WTC11 (cell line): Measurements from ENCODE around the gene MYL7. TPM values are rescaled to one million over a fixed set of nuclear protein-coding genes. Genes with fewer than 3 reads are reported as not detected.

Experiments used
- ATAC-seq: fragments of 200-7000 bp; cut with Tn5 transposase; 2 replicates; pipeline ENCODE4 v1.10.0; 2021; ENCODE audit warnings: mild to moderate bottlenecking, moderate library complexity
- CTCF ChIA-PET: fragments of 300-600 bp; sonication (Branson Sonifier 250); formaldehyde crosslinking; loops from one replicate; lab custom pipeline; 2021; ENCODE audit warnings: antibody characterized with exemption; lab: Charles Lee
- POLR2A ChIA-PET: fragments of 350-600 bp; sonication (Branson Sonifier 250); formaldehyde crosslinking; loops from one replicate; lab custom pipeline; 2021; ENCODE audit warnings: antibody characterized with exemption; lab: Charles Lee
- DNase-seq: peaks from one replicate; pipeline ENCODE4 v3.0.0; 2021; ENCODE audit warnings: low spot score
- H3K27ac Mint-ChIP-seq: 2 replicates; pipeline ENCODE4 v1.8.0; 2021; ENCODE audit warnings: mixed read lengths
- H3K27me3 Mint-ChIP-seq: 2 replicates; pipeline ENCODE4 v1.8.0; 2021; ENCODE audit warnings: low read depth, mild to moderate bottlenecking, moderate library complexity, mixed read lengths
- H3K36me3 Mint-ChIP-seq: 2 replicates; pipeline ENCODE4 v1.8.0; 2021; ENCODE audit warnings: mixed read lengths
- H3K4me1 Mint-ChIP-seq: 2 replicates; pipeline ENCODE4 v1.8.0; 2022; ENCODE audit warnings: mixed read lengths
- H3K4me3 Mint-ChIP-seq: 2 replicates; pipeline ENCODE4 v1.8.0; 2021; ENCODE audit warnings: mild to moderate bottlenecking, moderate library complexity, mixed read lengths
- H3K9me3 Mint-ChIP-seq: 2 replicates; pipeline ENCODE4 v1.8.0; 2021; ENCODE audit warnings: mixed read lengths
- ATF1 ChIP-seq: sonication (generic); formaldehyde crosslinking; IDR thresholded peaks from 2 replicates; pipeline ENCODE4 v1.8.1; 2023; ENCODE audit warnings: mild to moderate bottlenecking, moderate library complexity, missing genetic modification reagents
- FOXJ3 ChIP-seq: sonication (generic); formaldehyde crosslinking; IDR thresholded peaks from 2 replicates; pipeline ENCODE4 v1.9.0; 2021; ENCODE audit warnings: missing genetic modification reagents, mild to moderate bottlenecking, borderline replicate concordance
- GABPB1 ChIP-seq: sonication (generic); formaldehyde crosslinking; IDR thresholded peaks from 2 replicates; pipeline ENCODE4 v1.8.1; 2023; ENCODE audit warnings: mild to moderate bottlenecking, missing genetic modification reagents
- GRHL2 ChIP-seq: fragments of 250-450 bp; sonication (Bioruptor Pico); IDR thresholded peaks from 2 replicates; pipeline ENCODE4 v1.8.0; 2022; ENCODE audit warnings: mild to moderate bottlenecking, moderate library complexity; ENCODE audit not compliant: insufficient replicate concordance, severe bottlenecking
- IRF2 ChIP-seq: sonication (generic); formaldehyde crosslinking; IDR thresholded peaks from 2 replicates; pipeline ENCODE4 v1.8.0; 2022; ENCODE audit warnings: low read depth, missing genetic modification reagents, borderline replicate concordance
- RELA ChIP-seq: sonication (generic); formaldehyde crosslinking; IDR thresholded peaks from 2 replicates; pipeline ENCODE4 v1.8.1; 2022; ENCODE audit warnings: missing genetic modification reagents, mild to moderate bottlenecking, borderline replicate concordance
- RORB ChIP-seq: fragments of 250-450 bp; sonication (Bioruptor Pico); IDR thresholded peaks from 2 replicates; pipeline ENCODE4 v1.9.0; 2021; ENCODE audit warnings: mild to moderate bottlenecking
- SMAD3 ChIP-seq: sonication (generic); formaldehyde crosslinking; IDR thresholded peaks from 2 replicates; pipeline ENCODE4 v1.8.0; 2022; ENCODE audit warnings: missing genetic modification reagents, mild to moderate bottlenecking, borderline replicate concordance
- TEAD1 ChIP-seq: sonication (generic); formaldehyde crosslinking; IDR thresholded peaks from 2 replicates; pipeline ENCODE4 v1.8.0; 2022; ENCODE audit warnings: mild to moderate bottlenecking, missing genetic modification reagents
- total RNA-seq: library from RNA; stranded (reverse); gene quantifications from 3 replicates; pipeline ENCODE4 v1.2.3, GENCODE V29; 2021
- TF ChIP-seq, protein P1 (sequence below): sonication (generic); formaldehyde crosslinking; IDR thresholded peaks from 2 replicates; pipeline ENCODE4 v1.8.1; 2022; ENCODE audit warnings: missing genetic modification reagents, borderline replicate concordance
- TF ChIP-seq, protein P2 (sequence below): fragments of 200-600 bp; IDR thresholded peaks from 2 replicates; pipeline ENCODE4 v1.8.0; 2022; ENCODE audit warnings: antibody characterized with exemption
- TF ChIP-seq, protein P3 (sequence below): sonication (generic); formaldehyde crosslinking; IDR thresholded peaks from 2 replicates; pipeline ENCODE4 v1.8.1; 2023; ENCODE audit warnings: mild to moderate bottlenecking, missing genetic modification reagents, moderate library complexity
- TF ChIP-seq, protein P4 (sequence below): sonication (generic); formaldehyde crosslinking; IDR thresholded peaks from 2 replicates; pipeline ENCODE4 v1.8.0; 2022; ENCODE audit warnings: mild to moderate bottlenecking, missing genetic modification reagents
- TF ChIP-seq, protein P5 (sequence below): sonication (generic); formaldehyde crosslinking; IDR thresholded peaks from 2 replicates; pipeline ENCODE4 v1.8.1; 2023; ENCODE audit warnings: mild to moderate bottlenecking, missing genetic modification reagents, moderate library complexity
- TF ChIP-seq, protein P6 (sequence below): sonication (generic); formaldehyde crosslinking; IDR thresholded peaks from 2 replicates; pipeline ENCODE4 v1.8.1; 2022; ENCODE audit warnings: low read depth, missing genetic modification reagents, borderline replicate concordance
- TF ChIP-seq, protein P7 (sequence below): fragments of 250-450 bp; sonication (Bioruptor Pico); IDR thresholded peaks from 2 replicates; pipeline ENCODE4 v1.8.0; 2021; ENCODE audit warnings: mild to moderate bottlenecking

MYL7 gene
- total RNA-seq, 1 experiment from 2014 or later, result 0.90 TPM

DNA sequence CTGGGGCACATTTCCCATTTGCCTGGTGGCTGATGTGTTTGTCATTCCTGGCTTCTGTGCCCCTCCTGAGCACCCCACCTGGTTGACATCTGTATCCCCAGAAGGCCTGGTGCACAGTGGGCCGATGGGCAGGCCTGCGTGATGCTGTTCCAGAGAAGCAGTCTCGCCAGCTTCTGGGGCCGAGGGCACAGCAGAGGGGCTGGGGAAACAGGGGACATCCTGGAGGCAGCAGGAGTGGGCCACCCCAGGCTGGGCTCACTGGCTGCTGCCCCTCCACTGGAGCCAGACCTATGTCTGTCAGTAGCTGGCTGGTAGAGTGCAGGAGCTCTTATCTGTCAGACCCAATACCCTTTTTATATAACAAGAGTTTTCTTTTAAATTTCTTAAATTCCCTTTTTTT, 896 bp upstream of the MYL7 start:
- no peak overlapping the region for H3K4me3 Mint-ChIP-seq
- DNase-seq (no peak), ATAC-seq (no peak)
- no peaks in the 10 kb centered on the region for H3K9me3 Mint-ChIP-seq
- TF ChIP-seq SMAD3, result no peak
- TF ChIP-seq FOXJ3 (CRISPR knock-in tag), result no peak
- TF ChIP-seq, protein P1, sequence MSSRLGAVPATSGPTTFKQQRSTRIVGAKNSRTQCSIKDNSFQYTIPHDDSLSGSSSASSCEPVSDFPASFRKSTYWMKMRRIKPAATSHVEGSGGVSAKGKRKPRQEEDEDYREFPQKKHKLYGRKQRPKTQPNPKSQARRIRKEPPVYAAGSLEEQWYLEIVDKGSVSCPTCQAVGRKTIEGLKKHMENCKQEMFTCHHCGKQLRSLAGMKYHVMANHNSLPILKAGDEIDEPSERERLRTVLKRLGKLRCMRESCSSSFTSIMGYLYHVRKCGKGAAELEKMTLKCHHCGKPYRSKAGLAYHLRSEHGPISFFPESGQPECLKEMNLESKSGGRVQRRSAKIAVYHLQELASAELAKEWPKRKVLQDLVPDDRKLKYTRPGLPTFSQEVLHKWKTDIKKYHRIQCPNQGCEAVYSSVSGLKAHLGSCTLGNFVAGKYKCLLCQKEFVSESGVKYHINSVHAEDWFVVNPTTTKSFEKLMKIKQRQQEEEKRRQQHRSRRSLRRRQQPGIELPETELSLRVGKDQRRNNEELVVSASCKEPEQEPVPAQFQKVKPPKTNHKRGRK (CRISPR knock-in tag), result no peak
- CTCF ChIA-PET, result interaction anchor here (0.6 to 0.9 kb wide), 3 partner anchors 44 to 393 kb away, joined by 3 to 4 read pairs (median 3); no protein-coding TSS in a partner anchor
- H3K27ac Mint-ChIP-seq, result no peak overlapping the region
- POLR2A ChIA-PET, result no interaction called here
- no peaks in the 10 kb centered on the region for H3K36me3 Mint-ChIP-seq
- H3K27me3 Mint-ChIP-seq, result peaks cover 38% of the 10 kb centered on the region
- peaks cover 15% of the 10 kb centered on the region for H3K4me1 Mint-ChIP-seq

DNA sequence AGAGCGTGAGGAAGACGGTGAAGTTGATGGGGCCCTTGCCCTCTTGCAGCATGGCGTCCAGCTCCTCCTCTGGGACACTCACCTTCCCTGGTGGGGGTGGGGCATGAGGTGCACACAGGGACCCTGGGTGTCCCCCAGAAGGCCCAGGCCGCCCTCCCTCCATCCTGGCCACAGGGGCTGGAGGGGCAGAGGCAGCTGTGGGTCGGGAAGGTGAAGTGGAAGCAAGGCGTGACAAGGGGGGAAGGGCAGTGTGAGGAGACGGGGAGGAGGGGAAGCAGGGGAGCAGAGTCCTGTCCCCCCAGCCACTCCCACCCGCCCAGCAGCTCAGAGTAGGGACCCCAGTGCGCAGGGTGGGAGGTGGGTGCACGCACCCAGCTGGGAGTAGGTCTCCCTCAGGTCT, 791 bp downstream of the MYL7 start:
- POLR2A ChIA-PET, result no interaction called here
- ATAC-seq, result no peak
- no peak overlapping the region for H3K27ac Mint-ChIP-seq
- no peaks in the 10 kb centered on the region for H3K36me3 Mint-ChIP-seq
- TF ChIP-seq, protein P2, sequence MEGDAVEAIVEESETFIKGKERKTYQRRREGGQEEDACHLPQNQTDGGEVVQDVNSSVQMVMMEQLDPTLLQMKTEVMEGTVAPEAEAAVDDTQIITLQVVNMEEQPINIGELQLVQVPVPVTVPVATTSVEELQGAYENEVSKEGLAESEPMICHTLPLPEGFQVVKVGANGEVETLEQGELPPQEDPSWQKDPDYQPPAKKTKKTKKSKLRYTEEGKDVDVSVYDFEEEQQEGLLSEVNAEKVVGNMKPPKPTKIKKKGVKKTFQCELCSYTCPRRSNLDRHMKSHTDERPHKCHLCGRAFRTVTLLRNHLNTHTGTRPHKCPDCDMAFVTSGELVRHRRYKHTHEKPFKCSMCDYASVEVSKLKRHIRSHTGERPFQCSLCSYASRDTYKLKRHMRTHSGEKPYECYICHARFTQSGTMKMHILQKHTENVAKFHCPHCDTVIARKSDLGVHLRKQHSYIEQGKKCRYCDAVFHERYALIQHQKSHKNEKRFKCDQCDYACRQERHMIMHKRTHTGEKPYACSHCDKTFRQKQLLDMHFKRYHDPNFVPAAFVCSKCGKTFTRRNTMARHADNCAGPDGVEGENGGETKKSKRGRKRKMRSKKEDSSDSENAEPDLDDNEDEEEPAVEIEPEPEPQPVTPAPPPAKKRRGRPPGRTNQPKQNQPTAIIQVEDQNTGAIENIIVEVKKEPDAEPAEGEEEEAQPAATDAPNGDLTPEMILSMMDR, result no peak
- no peak for TF ChIP-seq IRF2 (CRISPR knock-in tag)
- no peak for TF ChIP-seq TEAD1 (CRISPR knock-in tag)
- TF ChIP-seq, protein P3, sequence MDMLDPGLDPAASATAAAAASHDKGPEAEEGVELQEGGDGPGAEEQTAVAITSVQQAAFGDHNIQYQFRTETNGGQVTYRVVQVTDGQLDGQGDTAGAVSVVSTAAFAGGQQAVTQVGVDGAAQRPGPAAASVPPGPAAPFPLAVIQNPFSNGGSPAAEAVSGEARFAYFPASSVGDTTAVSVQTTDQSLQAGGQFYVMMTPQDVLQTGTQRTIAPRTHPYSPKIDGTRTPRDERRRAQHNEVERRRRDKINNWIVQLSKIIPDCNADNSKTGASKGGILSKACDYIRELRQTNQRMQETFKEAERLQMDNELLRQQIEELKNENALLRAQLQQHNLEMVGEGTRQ (CRISPR knock-in tag), result no peak
- TF ChIP-seq ATF1 (CRISPR knock-in tag), result no peak
- no peak for TF ChIP-seq SMAD3
- TF ChIP-seq, protein P4, sequence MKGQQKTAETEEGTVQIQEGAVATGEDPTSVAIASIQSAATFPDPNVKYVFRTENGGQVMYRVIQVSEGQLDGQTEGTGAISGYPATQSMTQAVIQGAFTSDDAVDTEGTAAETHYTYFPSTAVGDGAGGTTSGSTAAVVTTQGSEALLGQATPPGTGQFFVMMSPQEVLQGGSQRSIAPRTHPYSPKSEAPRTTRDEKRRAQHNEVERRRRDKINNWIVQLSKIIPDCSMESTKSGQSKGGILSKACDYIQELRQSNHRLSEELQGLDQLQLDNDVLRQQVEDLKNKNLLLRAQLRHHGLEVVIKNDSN (CRISPR knock-in tag), result no peak
- TF ChIP-seq, protein P5, sequence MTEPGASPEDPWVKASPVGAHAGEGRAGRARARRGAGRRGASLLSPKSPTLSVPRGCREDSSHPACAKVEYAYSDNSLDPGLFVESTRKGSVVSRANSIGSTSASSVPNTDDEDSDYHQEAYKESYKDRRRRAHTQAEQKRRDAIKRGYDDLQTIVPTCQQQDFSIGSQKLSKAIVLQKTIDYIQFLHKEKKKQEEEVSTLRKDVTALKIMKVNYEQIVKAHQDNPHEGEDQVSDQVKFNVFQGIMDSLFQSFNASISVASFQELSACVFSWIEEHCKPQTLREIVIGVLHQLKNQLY (CRISPR knock-in tag), result no peak
- TF ChIP-seq RELA (CRISPR knock-in tag), result no peak
- no peak for TF ChIP-seq GRHL2 (CRISPR knock-in tag)
- TF ChIP-seq RORB (CRISPR knock-in tag), result no peak
- no peak for TF ChIP-seq GABPB1 (CRISPR knock-in tag)
- TF ChIP-seq, protein P6, sequence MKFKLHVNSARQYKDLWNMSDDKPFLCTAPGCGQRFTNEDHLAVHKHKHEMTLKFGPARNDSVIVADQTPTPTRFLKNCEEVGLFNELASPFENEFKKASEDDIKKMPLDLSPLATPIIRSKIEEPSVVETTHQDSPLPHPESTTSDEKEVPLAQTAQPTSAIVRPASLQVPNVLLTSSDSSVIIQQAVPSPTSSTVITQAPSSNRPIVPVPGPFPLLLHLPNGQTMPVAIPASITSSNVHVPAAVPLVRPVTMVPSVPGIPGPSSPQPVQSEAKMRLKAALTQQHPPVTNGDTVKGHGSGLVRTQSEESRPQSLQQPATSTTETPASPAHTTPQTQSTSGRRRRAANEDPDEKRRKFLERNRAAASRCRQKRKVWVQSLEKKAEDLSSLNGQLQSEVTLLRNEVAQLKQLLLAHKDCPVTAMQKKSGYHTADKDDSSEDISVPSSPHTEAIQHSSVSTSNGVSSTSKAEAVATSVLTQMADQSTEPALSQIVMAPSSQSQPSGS, result no peak
- TF ChIP-seq, protein P7, sequence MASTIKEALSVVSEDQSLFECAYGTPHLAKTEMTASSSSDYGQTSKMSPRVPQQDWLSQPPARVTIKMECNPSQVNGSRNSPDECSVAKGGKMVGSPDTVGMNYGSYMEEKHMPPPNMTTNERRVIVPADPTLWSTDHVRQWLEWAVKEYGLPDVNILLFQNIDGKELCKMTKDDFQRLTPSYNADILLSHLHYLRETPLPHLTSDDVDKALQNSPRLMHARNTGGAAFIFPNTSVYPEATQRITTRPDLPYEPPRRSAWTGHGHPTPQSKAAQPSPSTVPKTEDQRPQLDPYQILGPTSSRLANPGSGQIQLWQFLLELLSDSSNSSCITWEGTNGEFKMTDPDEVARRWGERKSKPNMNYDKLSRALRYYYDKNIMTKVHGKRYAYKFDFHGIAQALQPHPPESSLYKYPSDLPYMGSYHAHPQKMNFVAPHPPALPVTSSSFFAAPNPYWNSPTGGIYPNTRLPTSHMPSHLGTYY (CRISPR knock-in tag), result no peak
- H3K9me3 Mint-ChIP-seq, result no peaks in the 10 kb centered on the region
- CTCF ChIA-PET, result interaction anchor here (0.7 to 0.9 kb wide), 2 partner anchors 9 to 74 kb away, joined by 3 to 5 read pairs; no protein-coding TSS in a partner anchor
- peaks cover 4% of the 10 kb centered on the region for H3K4me1 Mint-ChIP-seq
- H3K27me3 Mint-ChIP-seq, result peaks cover 23% of the 10 kb centered on the region
- no peak overlapping the region for H3K4me3 Mint-ChIP-seq
- DNase-seq, result no peak
